ENCODE results near the gene HEPH. TPM values are rescaled to one million over a fixed set of nuclear protein-coding genes. Genes with fewer than 3 reads are reported as not detected.

The HEPH gene
- total and polyA plus RNA-seq, 10 of the 15 experiments (the other 5 are each of a cell fraction or from before 2014, with no cell fraction given) = 0.20 to 1.1 (median 0.49) TPM

DNA sequence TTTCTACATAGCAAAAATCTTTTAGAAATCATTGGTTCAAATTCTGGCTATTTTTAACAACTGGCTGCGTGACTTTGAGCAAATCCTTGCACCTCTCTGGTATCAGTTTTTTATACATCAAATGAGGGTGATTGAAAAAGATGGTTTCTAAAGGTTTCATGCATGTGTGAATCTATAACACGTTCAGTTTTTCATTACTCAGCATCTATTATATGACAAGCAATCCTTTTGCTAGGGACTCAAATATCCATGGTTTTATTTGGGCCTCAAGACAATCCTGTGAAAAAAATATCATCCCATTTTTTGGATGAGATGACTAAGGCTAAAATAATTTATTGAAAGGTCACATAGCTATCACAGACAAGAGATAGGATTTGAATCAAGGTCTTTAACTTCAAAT is 884 bp downstream of the HEPH start:
- ATAC-seq (no peak), DNase-seq (ENCODE audit: low read depth, low spot score) (no peak), FAIRE-seq (no peak)
- TF ChIP-seq RFX5 (IDR thresholded peaks at IDR 0.05; ENCODE audit: low read depth, low read length) (no peak), SMARCA5 (IDR thresholded peaks at IDR 0.05) (no peak), RAD51 (IDR thresholded peaks at IDR 0.05) (no peak), SREBF2 (IDR thresholded peaks at IDR 0.05; ENCODE audit: low read length) (no peak), SPI1 (IDR thresholded peaks at IDR 0.05; ENCODE audit: borderline replicate concordance, insufficient read depth, low read depth, low read length) (no peak), PML (IDR thresholded peaks at IDR 0.05; ENCODE audit: low read length) (no peak), SUPT20H (IDR thresholded peaks at IDR 0.05; ENCODE audit: borderline replicate concordance, control insufficient read depth, low read depth, low read length) (no peak), DPF2 (IDR thresholded peaks at IDR 0.05) (no peak), SMAD5 (IDR thresholded peaks at IDR 0.05; ENCODE audit: low read depth) (no peak), FOXM1 (IDR thresholded peaks at IDR 0.05; ENCODE audit: low read depth, low read length) (no peak)
- TF ChIP-seq, protein P1, sequence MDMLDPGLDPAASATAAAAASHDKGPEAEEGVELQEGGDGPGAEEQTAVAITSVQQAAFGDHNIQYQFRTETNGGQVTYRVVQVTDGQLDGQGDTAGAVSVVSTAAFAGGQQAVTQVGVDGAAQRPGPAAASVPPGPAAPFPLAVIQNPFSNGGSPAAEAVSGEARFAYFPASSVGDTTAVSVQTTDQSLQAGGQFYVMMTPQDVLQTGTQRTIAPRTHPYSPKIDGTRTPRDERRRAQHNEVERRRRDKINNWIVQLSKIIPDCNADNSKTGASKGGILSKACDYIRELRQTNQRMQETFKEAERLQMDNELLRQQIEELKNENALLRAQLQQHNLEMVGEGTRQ (IDR thresholded peaks at IDR 0.05; ENCODE audit: borderline replicate concordance, low read depth, low read length) = no peak
- in situ Hi-C loops (cut with MboI) = no loop called here
- H3K4me1 ChIP-seq (ENCODE audit: control insufficient read depth, insufficient read depth, low read length) = no peaks in the 10 kb centered on the region; the same call in 1 of the 2 replicates
- no peaks in the 10 kb centered on the region for H3K36me3 ChIP-seq (ENCODE audit: control insufficient read depth in 2 of 2, insufficient read depth in 2 of 2, low read length in 1 of 2)
- no TSS peak for BruUV-seq (replicated peaks)
- 0% methylated on average over 2 of the region's 2 CpGs for WGBS (ENCODE audit: insufficient coverage, insufficient replicate concordance, low lambda C conversion rate, missing lambda C conversion rate)
- H4K20me1 ChIP-seq (ENCODE audit: control insufficient read depth, insufficient read depth) = no peaks in the 10 kb centered on the region
- H2AFZ ChIP-seq (ENCODE audit: control insufficient read depth, low read depth, low read length) = no peak overlapping the region
- H3K27me3 ChIP-seq (replicated peaks in 1 of 2; ENCODE audit: control insufficient read depth in 2 of 2, insufficient read depth in 2 of 2, low read length in 1 of 2) = no peaks in the 10 kb centered on the region
- RAD21 ChIA-PET (ENCODE audit: unreplicated experiment) = interaction anchor here (1.1 to 2.3 kb wide), 7 partner anchors 29 to 244 kb away, joined by 3 to 12 read pairs (median 4); no protein-coding TSS in a partner anchor
- H3K79me2 ChIP-seq (ENCODE audit: control insufficient read depth, insufficient read depth, low read length) = no peaks in the 10 kb centered on the region
- CTCF ChIA-PET = interaction anchor here (0.6 to 1.4 kb wide), 6 partner anchors 8 to 119 kb away, joined by 3 to 8 read pairs (median 4); no protein-coding TSS in a partner anchor
- H3K4me2 ChIP-seq (ENCODE audit: control insufficient read depth, insufficient read depth) = no peak overlapping the region
- no peak overlapping the region for H3K9ac ChIP-seq (ENCODE audit: control insufficient read depth, insufficient read depth, low read length)
- no peak overlapping the region for H3K4me3 ChIP-seq
- SMC1A ChIA-PET (ENCODE audit: uncharacterized antibody, unreplicated experiment) = interaction anchor here (1.4 to 2.1 kb wide), 4 partner anchors 32 to 130 kb away, joined by 3 to 6 read pairs (median 4); no protein-coding TSS in a partner anchor
- intact Hi-C loops (cut with micrococcal nuclease; ENCODE audit: unreplicated experiment) = loop anchor here (1.0 to 5.0 kb wide), 2 partner anchors 123 to 148 kb away; no protein-coding TSS in a partner anchor
- POLR2A ChIA-PET = interaction anchor here (0.9 to 1.4 kb wide), 3 partner anchors 118 to 126 kb away, joined by 3 to 6 read pairs (median 4); no protein-coding TSS in a partner anchor
- H3K9me3 ChIP-seq (replicated peaks; ENCODE audit: control insufficient read depth, insufficient read depth, low read length) = no peaks in the 10 kb centered on the region
- H3K27ac ChIP-seq (ENCODE audit: control insufficient read depth, insufficient read depth) = no peak overlapping the region
